ENCODE results near the gene TSEN54. TPM values are rescaled to one million over a fixed set of nuclear protein-coding genes. Genes with fewer than 3 reads are reported as not detected.

The TSEN54 gene
- total and polyA plus RNA-seq, 2 donors from 2014 or later: 25.8 to 33.8 TPM

- Histone ChIP-seq H3K36me3 (ENCODE audit: control insufficient read depth in 2 of 3, insufficient read depth in 3 of 3, low read length in 3 of 3) (peaks cover 0 to 53% (median 17%) of the 10 kb centered on the region in 3 donors), H3K27ac (ENCODE audit: low read depth in 2 of 2, low read length in 2 of 2) (peak overlapping the region; percentile 9 to 15), H3K4me3 (ENCODE audit: low read length in 3 of 3) (no peak overlapping the region), H3K27me3 (ENCODE audit: control insufficient read depth, insufficient read depth, low read length) (no peaks in the 10 kb centered on the region), H3K9me3 (ENCODE audit: control insufficient read depth in 2 of 3, insufficient read depth in 1 of 3, low read length in 3 of 3) (no peaks in the 10 kb centered on the region), H3K4me1 (ENCODE audit: control insufficient read depth in 2 of 3, insufficient read depth in 2 of 3, low read depth in 1 of 3, low read length in 3 of 3) (peaks cover 0 to 25% (median 0%) of the 10 kb centered on the region in 3 donors), H3K9ac (ENCODE audit: low read length in 3 of 3) (no peak overlapping the region)
- DNase-seq (no peak), FAIRE-seq (no peak)
- intact Hi-C loops (cut with DNase I): no loop called here
- TF ChIP-seq CTCF (IDR thresholded peaks at IDR 0.05; ENCODE audit: borderline replicate concordance, extremely low read depth, insufficient read depth): no peak
Observed at GRCh38 chr17:75498039-75498725, 18.1 kb upstream of the TSEN54 start.

- H3K27ac ChIP-seq (ENCODE audit: low read depth in 2 of 2, low read length in 2 of 2): peak overlapping the region in 1 of 2 donors; percentile 9
- no peak for TF ChIP-seq CTCF (IDR thresholded peaks at IDR 0.05; ENCODE audit: borderline replicate concordance, extremely low read depth, insufficient read depth)
- FAIRE-seq: no peak
Observed at GRCh38 chr17:75498726-75499213, 17.6 kb upstream of the TSEN54 start.

GRCh38 chr17:75499313-75500022 is 16.9 kb upstream of the TSEN54 start:
- Histone ChIP-seq H3K4me1 (ENCODE audit: control insufficient read depth in 2 of 3, insufficient read depth in 2 of 3, low read depth in 1 of 3, low read length in 3 of 3) (peaks cover 0 to 28% (median 2%) of the 10 kb centered on the region in 3 donors), H3K9me3 (ENCODE audit: control insufficient read depth in 2 of 3, insufficient read depth in 1 of 3, low read length in 3 of 3) (no peaks in the 10 kb centered on the region), H3K36me3 (ENCODE audit: control insufficient read depth in 2 of 3, insufficient read depth in 3 of 3, low read length in 3 of 3) (peaks cover 0 to 45% (median 12%) of the 10 kb centered on the region in 3 donors), H3K4me3 (ENCODE audit: low read length in 3 of 3) (no peak overlapping the region), H3K27me3 (ENCODE audit: control insufficient read depth, insufficient read depth, low read length) (no peaks in the 10 kb centered on the region), H3K9ac (ENCODE audit: low read length in 3 of 3) (no peak overlapping the region), H3K27ac (ENCODE audit: low read depth in 2 of 2, low read length in 2 of 2) (peak overlapping the region; percentile 36 to 63)
- TF ChIP-seq CTCF (IDR thresholded peaks at IDR 0.05; ENCODE audit: borderline replicate concordance, extremely low read depth, insufficient read depth): no peak
- DNase-seq (peak in 3 of 5 donors; percentile 53 to 72 (median 68)), FAIRE-seq (no peak)
- intact Hi-C loops (cut with DNase I): loop anchor here (10.0 kb wide), 1 partner anchor 75 kb away; no protein-coding TSS in a partner anchor

More at GRCh38 chr17:75498726-75499213, 17.6 kb upstream of the TSEN54 start:
- Histone ChIP-seq H3K4me3 (ENCODE audit: low read length in 3 of 3) (no peak overlapping the region), H3K27me3 (ENCODE audit: control insufficient read depth, insufficient read depth, low read length) (no peaks in the 10 kb centered on the region), H3K4me1 (ENCODE audit: control insufficient read depth in 2 of 3, insufficient read depth in 2 of 3, low read depth in 1 of 3, low read length in 3 of 3) (peaks cover 0 to 25% (median 0%) of the 10 kb centered on the region in 3 donors), H3K9me3 (ENCODE audit: control insufficient read depth in 2 of 3, insufficient read depth in 1 of 3, low read length in 3 of 3) (no peaks in the 10 kb centered on the region), H3K9ac (ENCODE audit: low read length in 3 of 3) (no peak overlapping the region), H3K36me3 (ENCODE audit: control insufficient read depth in 2 of 3, insufficient read depth in 3 of 3, low read length in 3 of 3) (peaks cover 0 to 51% (median 13%) of the 10 kb centered on the region in 3 donors)
- peak in 3 of 5 donors; percentile 64 to 70 (median 67) for DNase-seq
- intact Hi-C loops (cut with DNase I): no loop called here
